ENCODE results near the gene ABCG1. TPM values are rescaled to one million over a fixed set of nuclear protein-coding genes. Genes with fewer than 3 reads are reported as not detected.

ABCG1 gene
- total RNA-seq, 4 donors from 2014 or later = 3.4 to 43.3 (median 10.3) TPM

GRCh38 chr21:42215942-42216725 is 2.8 kb upstream of the ABCG1 start:
- Histone ChIP-seq H3K27me3 (no peaks in the 10 kb centered on the region), H3K27ac (no peak overlapping the region), H3K4me1 (peaks cover 7 to 9% of the 10 kb centered on the region in 2 donors), H3K9me3 (no peaks in the 10 kb centered on the region), H3K36me3 (no peaks in the 10 kb centered on the region), H3K4me3 (no peak overlapping the region)
- in situ Hi-C loops (cut with MboI; ENCODE audit: low sequenced_read_pairs in 4 of 4) (no loop called here), intact Hi-C loops (cut with DNase I; ENCODE audit: low total_unique reads) (no loop called here)
- no peak for ATAC-seq
- TF ChIP-seq POLR2A (IDR thresholded peaks at IDR 0.05) (no peak), CTCF (IDR thresholded peaks at IDR 0.05 in 4 of 5, conservative IDR thresholded peaks at IDR 0.05 in 1 of 5) (no peak)
- DNase-seq = no peak

- intact Hi-C loops (cut with DNase I; ENCODE audit: low total_unique reads) = no loop called here
Observed at GRCh38 chr21:42216726-42217572, 2.0 kb upstream of the ABCG1 start.

GRCh38 chr21:42219606-42220137 is 732 bp downstream of the ABCG1 start:
- Histone ChIP-seq H3K4me1 (peaks cover 15 to 17% of the 10 kb centered on the region in 2 donors), H3K4me3 (peak overlapping the region; percentile 68 to 97 (median 86)), H3K9me3 (no peaks in the 10 kb centered on the region), H3K27ac (peak overlapping the region; percentile 78 to 99 (median 78)), H3K27me3 (no peaks in the 10 kb centered on the region), H3K36me3 (no peaks in the 10 kb centered on the region)
- DNase-seq (peak in 1 of 2 donors; percentile 33), ATAC-seq (peak; percentile 39 to 51)
- in situ Hi-C loops (cut with MboI; ENCODE audit: low sequenced_read_pairs in 4 of 4) = no loop called here
- intact Hi-C loops (cut with DNase I; ENCODE audit: low total_unique reads) = loop anchor here (2.0 kb wide), 1 partner anchor 39 kb away; no protein-coding TSS in a partner anchor
- TF ChIP-seq CTCF (IDR thresholded peaks at IDR 0.05 in 4 of 5, conservative IDR thresholded peaks at IDR 0.05 in 1 of 5) = no peak
- no peak for TF ChIP-seq POLR2A (IDR thresholded peaks at IDR 0.05)

More at GRCh38 chr21:42216726-42217572, 2.0 kb upstream of the ABCG1 start:
- Histone ChIP-seq H3K27me3 (no peaks in the 10 kb centered on the region), H3K4me1 (peaks cover 15 to 17% of the 10 kb centered on the region in 2 donors), H3K4me3 (no peak overlapping the region), H3K27ac (no peak overlapping the region), H3K36me3 (no peaks in the 10 kb centered on the region), H3K9me3 (no peaks in the 10 kb centered on the region)
- ATAC-seq (no peak), DNase-seq (peak in 1 of 2 donors; percentile 6)
- TF ChIP-seq POLR2A (IDR thresholded peaks at IDR 0.05) (no peak), CTCF (IDR thresholded peaks at IDR 0.05 in 4 of 5, conservative IDR thresholded peaks at IDR 0.05 in 1 of 5) (no peak)
- in situ Hi-C loops (cut with MboI; ENCODE audit: low sequenced_read_pairs in 4 of 4) = no loop called here

- TF ChIP-seq CTCF (IDR thresholded peaks at IDR 0.05 in 4 of 5, conservative IDR thresholded peaks at IDR 0.05 in 1 of 5) (no peak), POLR2A (IDR thresholded peaks at IDR 0.05) (peak; percentile 35 to 76)
- Histone ChIP-seq H3K27ac (peak overlapping the region; percentile 78 to 99 (median 78)), H3K4me3 (peak overlapping the region; percentile 68 to 97 (median 86)), H3K9me3 (no peaks in the 10 kb centered on the region), H3K4me1 (peaks cover 15 to 17% of the 10 kb centered on the region in 2 donors), H3K27me3 (no peaks in the 10 kb centered on the region), H3K36me3 (no peaks in the 10 kb centered on the region)
- intact Hi-C loops (cut with DNase I; ENCODE audit: low total_unique reads) = no loop called here
- ATAC-seq = peak; percentile 79 to 89
- in situ Hi-C loops (cut with MboI; ENCODE audit: low sequenced_read_pairs in 4 of 4) = no loop called here
- peak; percentile 56 to 75 for DNase-seq
Observed at GRCh38 chr21:42220138-42220701, 1.3 kb downstream of the ABCG1 start.
